DMS153 (cell line): ENCODE measurements around the gene PECR.
"Not testable (repeated sequence)": the region's sequence is repeated elsewhere in the genome, so short reads cannot be mapped to it uniquely, and the experiment has no call there.

Source experiments
- DNase-seq: peaks from one replicate; lab custom pipeline; 2025; lab: John Stamatoyannopoulos, UW

PECR gene

DNA sequence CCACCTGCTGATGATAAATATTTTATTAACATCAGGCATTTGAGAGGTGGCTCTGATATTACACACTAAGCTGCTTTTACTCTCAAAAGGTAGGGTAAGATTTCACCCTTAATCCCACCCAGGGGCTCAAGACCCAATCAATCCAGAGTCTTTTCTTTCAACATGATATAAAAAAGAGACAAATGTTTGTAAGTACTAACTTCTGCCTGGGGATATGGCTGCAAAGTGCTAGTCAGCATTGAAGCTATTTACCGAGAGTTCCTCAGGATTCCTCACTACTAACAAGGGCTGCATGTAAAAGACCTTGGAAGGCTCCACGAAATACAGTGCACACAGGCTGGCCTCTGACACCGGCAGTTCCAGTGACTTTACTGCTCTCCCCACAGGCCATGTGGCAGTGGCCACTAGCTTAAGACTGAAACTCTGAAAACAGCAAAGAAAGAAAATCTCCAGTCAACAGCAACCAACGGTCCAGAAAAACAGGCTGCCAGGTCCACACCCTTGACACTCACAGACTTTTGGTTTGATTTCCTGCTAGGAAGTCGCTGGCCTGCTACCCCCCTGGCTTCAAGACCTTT, 79.4 kb downstream of the PECR start:
- DNase-seq: no peak

DNA sequence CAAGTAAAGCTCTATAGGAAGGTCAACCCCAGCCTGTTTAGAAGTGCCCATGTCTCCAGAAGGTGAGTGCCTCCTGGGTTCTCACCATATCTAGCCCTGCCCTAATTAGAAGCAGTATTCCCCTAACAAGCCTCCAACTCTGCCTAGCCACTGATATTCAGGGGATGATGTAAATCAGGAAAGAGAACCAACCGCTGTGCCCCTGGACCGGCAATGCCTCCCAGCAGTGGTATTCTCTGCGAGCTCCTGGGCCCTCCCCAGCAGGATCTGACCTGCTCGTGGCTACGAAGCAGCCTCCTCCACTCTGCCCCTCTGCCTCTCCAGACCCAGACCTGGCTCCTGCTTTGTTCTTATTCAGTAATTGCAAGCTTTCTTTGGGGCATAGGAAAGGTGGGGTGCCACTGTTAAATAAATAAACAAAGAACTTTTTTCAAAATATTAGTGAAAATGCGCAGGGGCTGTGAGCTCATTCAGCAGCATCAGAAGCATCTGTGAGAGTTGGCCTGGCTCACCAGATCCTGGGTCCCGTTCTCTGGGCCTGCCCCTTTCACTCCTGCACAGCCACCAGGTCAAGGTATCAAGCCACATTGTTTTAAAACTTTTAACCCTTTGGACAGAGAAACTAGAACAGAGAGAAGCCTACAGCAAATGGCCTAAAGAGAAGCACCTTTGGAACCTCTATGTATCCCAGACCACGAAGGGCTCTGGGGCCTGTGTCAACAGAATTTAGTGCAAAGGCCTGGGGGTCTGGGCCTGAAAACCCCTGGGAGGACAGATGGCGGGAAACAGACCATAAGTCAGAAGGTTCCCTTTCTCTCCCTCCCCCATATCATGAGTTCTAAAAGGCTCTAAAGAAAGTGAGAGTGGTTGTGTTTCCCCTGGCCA, 80.2 kb downstream of the PECR start:
- DNase-seq: no peak

- DNase-seq: no peak
Observed at GRCh38 chr2:215998636-215999035, 83.0 kb downstream of the PECR start.

- DNase-seq: no peak
Observed at GRCh38 chr2:215997219-215997618, 84.4 kb downstream of the PECR start.

- DNase-seq: no peak
Observed at GRCh38 chr2:215994911-215995310, 86.7 kb downstream of the PECR start.

- DNase-seq: not testable (repeated sequence)
Observed at GRCh38 chr2:215988556-215989207, 92.9 kb downstream of the PECR start.
